ENCODE measurements around the gene CD44.

- TF ChIP-seq POLR2AphosphoS5 (IDR thresholded peaks at IDR 0.05) = no peak
- no peak for TF ChIP-seq CTCF (IDR thresholded peaks at IDR 0.05)
- no peak for TF ChIP-seq POLR2A (IDR thresholded peaks at IDR 0.05; ENCODE audit: low read depth)
Observed at GRCh38 chr11:35241083-35241482, 102.1 kb downstream of the CD44 start.
